CD4-positive, alpha-beta T cell treated with Interleukin-10 for 1 hour (primary cell): ENCODE data around the gene DLG1.

ENCODE experiments used
- DNase-seq: peaks from one replicate; pipeline ENCODE4 v3.0.0-alpha.2; 2020

DLG1 gene

GRCh38 chr3:197027151-197027895, 271.1 kb downstream of the DLG1 start:
- no peak for DNase-seq

- no peak for DNase-seq
Observed at GRCh38 chr3:197026481-197026866, 271.9 kb downstream of the DLG1 start.

GRCh38 chr3:197025736-197026480, 272.5 kb downstream of the DLG1 start:
- DNase-seq: no peak

GRCh38 chr3:197024881-197025735, 273.3 kb downstream of the DLG1 start:
- DNase-seq: no peak

DNA sequence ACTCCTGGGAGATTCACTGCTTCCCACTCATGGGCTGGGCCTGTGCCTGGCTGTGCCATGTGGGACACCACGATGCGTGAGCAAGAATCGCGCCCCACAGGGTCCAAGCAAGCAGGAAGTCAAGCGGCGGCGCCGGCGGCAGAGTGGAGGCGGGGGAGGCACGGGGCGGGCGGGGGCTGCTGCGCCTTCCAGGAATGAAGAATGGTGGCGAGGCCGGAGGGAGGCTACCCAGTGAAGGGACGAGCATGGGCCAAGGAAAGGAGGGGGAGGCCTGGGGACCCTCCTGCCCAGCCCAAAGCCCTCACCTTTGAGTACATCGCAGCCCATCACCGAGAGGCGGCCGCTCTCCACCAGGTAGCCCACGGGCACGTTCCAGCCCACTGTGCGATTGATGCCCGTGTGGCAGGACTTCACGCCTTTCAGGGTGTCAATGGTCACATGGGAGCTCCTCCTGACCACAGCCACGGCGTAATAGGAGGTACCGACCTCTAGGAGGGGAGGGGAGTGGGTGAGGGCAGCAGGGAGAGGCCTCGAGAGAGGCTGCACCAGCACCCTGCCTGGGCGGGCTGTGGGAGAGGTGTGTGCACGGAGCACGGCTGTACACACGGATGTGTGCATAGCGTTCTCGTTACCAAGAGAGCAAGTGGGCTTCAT, 274.3 kb downstream of the DLG1 start:
- DNase-seq: no peak

GRCh38 chr3:197023241-197023997, 275.0 kb downstream of the DLG1 start:
- no peak for DNase-seq

- DNase-seq: no peak
Observed at GRCh38 chr3:197022405-197023231, 275.8 kb downstream of the DLG1 start.

GRCh38 chr3:197021729-197022404, 276.5 kb downstream of the DLG1 start:
- DNase-seq: no peak

DNA sequence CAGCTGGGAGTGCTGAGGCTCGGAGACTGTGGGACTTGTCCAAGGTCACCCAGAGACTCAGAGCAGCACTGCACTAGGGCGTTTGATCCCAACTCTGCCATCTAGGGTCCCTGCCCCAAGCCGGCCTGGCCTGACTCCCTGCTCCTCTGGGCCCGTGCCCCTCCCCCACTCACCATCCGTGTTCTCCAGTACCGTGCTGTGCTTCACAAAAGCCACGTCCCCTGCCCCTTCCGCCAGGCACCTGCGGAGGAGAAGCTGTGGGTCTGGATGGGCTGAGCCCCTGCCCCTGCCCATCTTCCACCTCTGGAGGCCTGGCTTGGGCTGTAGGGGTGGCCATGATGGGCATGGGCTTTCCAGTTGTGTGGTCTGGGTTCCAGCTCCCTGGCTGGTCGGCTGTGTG, 277.2 kb downstream of the DLG1 start:
- DNase-seq: no peak

DNA sequence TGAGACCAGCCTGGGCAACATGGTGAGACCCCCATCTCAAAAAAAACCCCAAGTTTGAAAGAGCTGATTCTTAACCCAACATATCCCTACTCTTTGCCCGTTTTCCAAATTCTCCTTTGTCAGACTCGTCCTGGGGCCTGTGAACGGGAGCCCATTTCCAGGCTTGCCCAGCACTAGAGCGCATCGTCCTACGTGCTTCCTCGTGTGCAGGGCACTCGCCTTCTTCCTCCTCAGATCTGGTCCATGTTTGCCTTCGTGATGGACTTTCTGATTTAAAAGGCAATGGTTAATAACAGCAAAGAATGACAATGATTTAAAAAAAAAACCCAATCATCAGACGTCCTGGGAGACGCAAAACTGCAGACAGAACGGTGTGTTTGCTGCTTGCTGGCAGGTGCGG, 278.9 kb downstream of the DLG1 start:
- DNase-seq: no peak

DNA sequence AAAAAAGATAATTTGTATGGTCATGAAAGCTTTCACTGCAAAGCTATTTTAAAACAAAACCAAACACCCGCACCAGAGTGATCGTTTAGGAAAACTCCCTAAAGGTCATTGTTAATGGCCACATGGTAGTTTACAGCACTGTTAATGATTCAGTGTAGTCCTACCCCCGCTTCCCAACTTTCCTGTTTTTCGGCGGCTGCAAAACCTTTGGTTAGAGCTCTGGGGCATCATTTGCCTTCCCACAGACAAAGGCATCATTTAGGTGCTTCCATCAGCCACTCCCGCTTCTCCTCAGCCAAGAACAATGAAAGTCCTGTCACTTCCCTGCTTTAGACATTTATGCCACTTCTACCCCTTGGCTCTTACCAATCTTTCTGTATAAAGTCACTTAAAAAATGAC, 279.4 kb downstream of the DLG1 start:
- no peak for DNase-seq

- no peak for DNase-seq
Observed at GRCh38 chr3:197017003-197017402, 281.4 kb downstream of the DLG1 start.

- DNase-seq: no peak
Observed at GRCh38 chr3:197015790-197016736, 282.3 kb downstream of the DLG1 start.

- no peak for DNase-seq
Observed at GRCh38 chr3:197014942-197015575, 283.4 kb downstream of the DLG1 start.

- DNase-seq: no peak
Observed at GRCh38 chr3:197014024-197014423, 284.4 kb downstream of the DLG1 start.

GRCh38 chr3:197012540-197012883, 285.9 kb downstream of the DLG1 start:
- DNase-seq: no peak

GRCh38 chr3:197011780-197012539, 286.5 kb downstream of the DLG1 start:
- no peak for DNase-seq
